ENCODE data around the gene OR2A5.

- TF ChIP-seq CTCF (IDR thresholded peaks at IDR 0.05), result no peak
- TF ChIP-seq POLR2AphosphoS5 (IDR thresholded peaks at IDR 0.05; ENCODE audit: insufficient read depth in 1 of 2, low read depth in 1 of 2), result no peak
- TF ChIP-seq POLR2A (IDR thresholded peaks at IDR 0.05), result no peak
Observed at GRCh38 chr7:144020340-144020739, 28.4 kb upstream of the OR2A5 start.

Measured in vagina (tissue), 2 donors.